ENCODE results near the gene STK16.
A peak's percentile ranks its signal among the peaks of the same experiment; 100 is the strongest.

Gene STK16

DNA sequence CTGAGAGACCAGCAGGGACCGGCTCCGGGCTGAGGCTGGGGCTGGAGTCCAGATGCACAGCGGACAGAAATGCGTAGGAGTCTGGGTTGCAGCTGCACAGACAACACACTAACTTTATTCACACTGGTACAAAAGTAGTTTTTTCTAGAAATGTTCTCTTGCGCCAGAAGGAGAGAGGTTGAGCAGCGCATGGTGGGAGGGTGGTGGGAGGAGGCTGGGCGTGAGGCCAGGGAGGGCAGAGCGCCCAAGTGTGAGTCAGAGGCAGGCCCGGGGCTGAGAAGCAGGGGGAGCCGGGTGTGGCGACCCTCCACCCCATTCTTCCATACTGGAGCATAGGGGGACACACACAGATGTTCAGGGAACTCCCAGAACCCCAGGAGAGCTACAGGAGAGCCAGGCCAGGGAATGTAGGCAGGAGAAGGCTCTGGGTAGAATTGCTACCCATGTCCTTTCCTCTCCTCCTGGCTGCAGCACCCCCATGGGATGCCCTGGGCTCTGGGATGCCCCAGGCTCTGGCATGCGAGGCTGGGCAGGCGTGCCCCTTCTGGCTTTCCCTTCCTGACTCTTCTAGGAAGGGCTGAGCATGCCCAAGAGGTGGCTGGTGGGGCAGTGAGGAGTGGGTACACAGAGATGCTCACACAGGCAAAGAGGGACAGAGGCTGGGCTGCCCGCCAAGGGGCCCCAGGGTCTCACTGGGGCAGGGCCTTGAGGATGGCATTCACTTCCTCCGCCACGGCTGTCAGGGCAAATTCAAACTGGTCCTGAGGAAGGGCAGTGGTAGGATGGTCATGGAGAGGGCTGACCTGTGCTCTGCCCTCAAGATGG, 44.5 kb downstream of the STK16 start:
- no peak for DNase-seq

DNA sequence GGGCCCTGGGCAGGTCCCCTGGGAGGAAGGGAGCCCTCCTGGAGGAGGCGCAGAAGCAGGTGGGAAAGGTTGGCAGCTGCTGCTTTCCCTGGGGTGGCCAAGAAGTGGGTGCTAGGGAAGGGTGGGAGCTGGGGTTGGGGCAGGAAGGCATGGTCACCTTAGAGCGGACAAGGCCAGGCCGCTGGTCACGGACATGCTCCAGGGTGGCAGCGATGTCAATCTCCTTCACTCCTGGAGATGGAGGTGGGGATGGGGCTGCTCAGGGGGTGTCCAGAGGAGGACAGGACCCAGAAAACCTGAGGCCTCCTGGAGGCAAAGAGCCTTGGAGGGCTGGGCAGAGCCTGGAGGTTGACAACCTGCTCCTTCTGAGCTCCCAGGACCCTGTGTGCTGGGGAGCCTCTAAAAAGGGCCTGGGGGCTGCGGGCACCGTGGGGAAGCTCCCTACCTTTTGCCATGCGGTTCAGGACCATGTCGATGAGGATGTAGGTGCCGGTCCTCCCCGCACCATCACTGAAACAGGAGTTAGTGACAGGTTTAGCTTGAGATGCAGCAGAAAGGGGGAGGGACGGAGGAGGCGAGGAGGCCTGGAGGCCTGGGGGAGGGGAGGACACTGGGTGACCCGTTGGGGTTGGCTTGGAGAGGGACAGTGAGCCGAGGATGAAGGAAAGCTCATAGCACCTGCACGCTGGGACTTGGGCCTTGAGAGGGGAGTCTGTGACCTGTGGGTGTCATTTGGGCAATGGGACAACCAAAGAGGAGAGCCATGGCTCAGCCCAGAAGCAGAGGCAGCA, 45.3 kb downstream of the STK16 start:
- peak; percentile 57 for DNase-seq

DNA sequence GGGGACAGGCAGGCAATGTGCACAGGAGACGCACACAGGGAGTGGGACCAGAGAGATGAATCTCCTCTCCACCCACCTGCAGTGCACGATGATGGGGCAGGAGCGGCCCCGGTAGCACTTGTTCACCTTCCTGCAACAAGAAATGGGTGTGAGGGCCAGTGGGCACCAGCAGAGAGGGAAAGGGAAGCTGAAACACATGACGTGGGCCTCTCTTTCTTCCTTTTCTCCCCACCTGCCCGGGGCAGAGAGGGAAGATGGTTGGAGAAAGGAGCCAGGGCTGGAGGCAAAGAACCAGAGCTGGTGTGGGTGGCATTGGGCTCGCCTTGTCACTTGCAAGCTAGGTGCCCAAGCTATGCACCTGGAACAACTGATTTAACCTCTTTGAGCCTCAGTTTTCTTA, 46.1 kb downstream of the STK16 start:
- peak; percentile 50 for DNase-seq

DNA sequence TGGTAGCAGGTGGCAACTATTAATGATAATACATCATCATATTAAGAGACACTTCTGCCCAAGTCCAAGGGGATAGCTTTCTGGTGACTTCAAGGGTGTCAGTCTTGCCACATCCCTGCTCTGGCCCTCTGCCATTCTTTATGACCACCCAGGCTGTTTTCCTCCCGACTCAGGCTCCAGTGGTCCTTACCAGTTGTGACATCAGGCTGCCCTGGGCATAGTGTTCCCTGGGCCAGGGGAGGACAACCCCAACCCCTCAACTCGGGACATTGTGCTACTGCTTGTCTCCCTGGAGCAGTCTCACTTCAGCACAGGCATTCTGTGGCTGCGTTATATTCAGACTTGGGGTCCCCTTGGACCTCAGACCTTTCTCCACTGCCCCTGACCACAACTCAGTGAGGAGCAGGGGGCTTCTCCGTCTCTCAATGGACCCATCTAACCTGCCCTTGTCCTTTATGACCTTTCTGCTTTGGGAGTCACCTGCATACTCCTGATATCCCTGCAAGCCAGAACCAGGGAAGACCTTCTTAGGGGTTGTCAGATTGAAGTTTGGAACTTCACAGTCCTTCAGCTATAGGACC, 46.7 kb downstream of the STK16 start:
- DNase-seq = peak; percentile 57

DNA sequence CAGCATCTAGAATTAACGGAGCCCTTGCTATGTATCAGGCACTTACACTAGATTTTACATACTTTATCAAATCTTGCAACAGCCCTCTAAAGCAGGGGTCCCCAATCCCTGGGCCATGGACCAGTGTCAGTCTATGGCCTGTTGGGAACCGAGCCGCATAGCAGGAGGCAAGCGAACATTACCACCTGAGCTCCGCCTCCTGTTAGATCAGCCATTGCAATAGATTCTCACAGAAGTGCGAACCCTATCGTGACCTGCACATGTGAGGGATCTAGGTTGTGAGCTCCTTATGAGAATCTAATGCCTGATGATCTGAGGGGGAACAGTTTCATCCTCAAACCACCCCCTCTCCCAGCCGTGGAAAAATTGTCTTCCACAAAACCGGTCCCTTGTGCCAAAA, 47.3 kb downstream of the STK16 start:
- peak; percentile 47 for DNase-seq

DNA sequence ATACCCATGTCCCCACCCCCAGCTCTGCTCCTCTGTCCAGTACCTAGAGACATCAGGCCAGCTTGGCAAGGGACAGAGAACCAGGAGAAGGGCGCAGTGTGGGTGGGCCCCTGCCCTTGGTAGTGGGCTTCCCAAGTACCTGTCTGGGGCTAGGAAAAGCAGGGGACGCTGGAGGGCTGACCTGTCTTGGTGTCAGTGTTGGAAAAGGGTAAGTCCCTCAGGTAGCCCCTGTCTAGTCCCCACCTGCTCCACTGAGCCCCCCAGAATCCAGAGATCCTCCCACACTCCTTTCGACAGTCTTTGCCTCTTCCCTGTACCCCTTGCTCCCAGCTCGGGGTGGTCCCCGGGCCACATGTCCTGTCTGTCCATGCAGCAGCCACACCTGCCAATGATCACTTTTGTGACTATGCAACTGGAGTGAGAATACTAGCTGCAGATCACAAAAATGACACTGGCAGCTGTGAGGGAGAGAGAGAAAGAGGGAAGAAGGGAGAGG, 48.5 kb downstream of the STK16 start:
- peak; percentile 58 for DNase-seq

DNA sequence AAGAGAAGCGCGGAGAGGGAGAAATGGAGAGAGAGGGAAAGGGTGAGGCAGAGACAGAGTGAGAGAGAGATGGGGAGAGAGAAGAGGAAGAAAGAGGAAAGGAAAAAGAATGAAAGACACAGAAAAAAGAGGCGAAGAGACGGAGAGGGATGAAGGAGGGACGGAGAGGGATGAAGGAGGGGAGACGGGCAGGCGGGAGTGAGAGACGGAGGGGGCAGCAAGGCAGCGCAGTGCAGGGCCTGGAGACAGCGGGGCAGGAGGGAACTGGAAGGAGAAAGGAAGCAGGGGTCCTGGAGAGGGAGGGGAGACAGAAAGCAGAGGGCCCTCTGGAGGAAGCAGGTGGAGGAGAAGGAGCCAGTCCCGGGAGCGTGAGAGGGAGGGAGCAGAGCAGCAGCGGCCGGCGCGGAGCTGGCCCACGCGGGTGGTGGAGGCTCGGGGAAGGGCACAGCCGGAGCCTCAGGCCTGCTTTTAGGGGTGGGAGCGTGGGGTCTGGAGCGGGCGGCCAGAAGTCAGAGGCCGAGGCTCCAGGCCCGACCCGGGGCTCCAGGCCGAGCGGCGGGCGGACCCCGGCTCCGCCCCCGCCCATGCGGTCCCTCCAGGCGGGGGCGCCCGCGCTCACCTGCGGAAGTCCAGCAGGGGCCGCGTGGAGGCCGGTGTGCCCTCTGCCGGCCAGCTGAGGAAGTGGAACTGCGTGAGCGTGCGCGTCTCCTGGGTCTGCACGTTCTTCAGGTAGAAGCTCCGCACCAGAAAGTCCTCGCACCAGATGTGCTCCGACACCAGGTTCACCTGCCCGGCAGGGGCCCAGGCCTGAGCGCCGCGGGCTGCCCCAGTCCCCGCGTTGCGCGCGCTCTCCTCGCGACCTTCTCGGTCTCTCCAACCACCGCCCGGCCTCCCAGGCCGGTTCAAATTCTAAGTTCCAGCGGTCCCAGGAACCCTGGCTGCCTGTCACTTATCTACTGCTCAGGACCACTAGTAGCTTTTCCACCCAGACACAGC, 49.4 kb downstream of the STK16 start:
- peak; percentile 96 for DNase-seq

DNA sequence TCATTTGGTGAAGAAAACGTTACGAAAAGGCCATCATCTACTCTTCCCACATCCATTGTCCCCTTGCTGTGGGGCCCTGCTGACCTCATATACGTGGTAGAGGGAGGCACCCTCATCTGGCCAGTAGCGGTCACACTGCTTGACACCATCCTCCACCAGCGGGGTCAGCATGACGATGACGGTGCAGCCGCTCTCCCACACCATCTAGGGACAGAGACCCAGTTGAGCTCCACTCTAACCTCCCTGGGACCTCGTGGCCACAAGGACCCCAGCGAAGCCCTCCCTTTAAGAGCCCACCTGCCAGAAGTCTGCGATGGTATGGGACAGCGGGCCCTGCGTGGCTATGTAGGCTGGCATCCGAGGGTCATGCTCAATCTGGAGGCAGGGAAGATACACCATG, 50.9 kb downstream of the STK16 start:
- peak; percentile 59 for DNase-seq

DNA sequence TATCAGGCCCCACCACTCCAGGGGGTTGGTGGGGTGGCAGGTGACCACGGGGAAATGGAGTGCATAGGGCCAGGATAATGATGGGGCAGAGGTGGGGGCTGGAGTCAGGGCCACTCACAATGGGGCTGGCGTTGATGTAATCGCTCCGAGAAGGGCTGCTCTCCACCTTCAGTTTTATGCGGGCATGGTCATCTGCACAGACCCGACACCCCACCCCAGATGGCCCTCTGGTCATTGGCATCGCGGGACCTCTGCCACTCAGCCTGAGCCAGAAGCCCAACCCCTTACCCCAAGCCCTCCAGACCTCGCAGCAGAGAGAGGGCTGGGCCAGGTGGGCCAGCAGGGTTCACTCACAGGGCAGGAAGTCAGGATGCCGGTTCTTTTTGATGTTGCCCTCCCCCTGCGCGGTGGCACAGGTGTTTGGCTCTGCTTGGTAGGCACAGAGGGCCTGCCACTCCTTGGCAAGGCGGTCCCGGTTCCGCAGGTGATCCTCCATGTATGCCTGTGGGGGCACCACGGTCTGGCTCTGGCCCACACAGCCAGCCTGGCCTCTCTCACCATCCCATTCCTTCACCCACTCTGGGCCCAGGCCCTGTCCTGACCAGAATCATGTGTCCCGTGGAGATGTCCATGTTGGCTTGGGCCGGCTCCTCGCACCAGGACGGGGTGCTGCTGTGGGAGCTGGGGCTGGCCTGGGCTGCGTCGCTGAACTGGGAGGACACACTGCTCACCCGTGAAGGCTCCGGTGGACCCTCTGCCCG, 51.5 kb downstream of the STK16 start:
- no peak for DNase-seq

DNA sequence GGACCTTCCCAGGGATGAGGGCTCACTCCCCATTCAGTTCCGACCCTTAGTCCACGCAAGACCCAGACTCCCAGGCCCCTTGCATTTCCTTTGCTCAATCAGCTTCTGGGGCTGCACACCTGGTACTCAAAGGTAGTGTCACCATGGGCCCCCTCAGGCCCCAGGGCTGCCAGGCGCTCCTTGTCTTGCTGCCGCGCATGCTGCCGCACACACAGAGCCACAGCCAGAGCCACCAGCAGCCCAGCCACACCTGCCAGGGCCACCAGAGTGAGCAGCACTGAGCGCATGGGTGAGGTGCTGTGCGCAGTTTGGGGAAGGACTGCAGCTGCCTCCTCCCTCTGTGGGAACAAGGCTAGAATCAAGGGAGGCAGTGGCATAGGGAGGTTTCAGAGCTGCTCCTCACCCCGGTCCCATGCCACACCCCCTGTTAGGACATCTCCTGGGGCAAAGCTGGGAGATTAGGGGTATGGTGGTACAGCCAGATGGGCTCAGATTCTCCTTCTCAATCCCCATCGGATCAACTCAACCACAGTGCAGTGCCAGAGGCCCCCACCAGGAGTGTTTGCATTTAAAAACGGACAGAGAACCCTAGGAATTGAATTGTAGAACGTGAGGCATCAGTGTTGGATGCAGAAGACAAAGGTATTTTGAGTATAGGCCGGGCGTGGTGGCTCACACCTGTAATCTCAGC, 52.6 kb downstream of the STK16 start:
- DNase-seq = no peak

DNA sequence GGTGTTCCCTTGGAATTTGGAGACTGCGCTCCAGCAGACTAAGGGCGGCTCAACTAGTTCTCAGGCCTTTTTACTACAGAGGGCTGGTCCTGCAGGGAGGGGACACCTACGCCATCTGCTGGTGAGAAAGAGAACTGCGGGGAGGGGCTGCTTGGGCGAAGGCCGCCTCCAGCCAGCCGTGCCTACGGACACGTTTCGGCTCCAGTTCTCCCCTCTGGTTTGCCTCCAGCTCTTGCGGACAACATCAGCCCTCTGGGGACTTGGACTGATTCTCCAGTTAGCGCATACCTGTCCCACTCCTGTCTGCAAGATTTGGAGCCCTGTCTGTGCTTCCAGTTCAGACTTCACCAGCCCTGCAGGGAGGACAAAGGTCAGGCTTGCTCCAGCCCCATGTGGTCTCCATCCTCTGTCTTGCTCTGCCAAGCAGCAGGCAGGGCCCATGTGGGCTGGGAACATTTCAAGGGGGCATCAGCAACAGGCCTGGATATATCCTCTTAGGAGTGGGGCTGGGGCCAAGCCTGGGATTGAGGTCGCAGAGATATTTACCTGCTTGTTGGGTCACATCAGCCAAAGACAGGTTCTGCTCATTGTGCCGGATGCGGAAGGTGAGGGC, 53.6 kb downstream of the STK16 start:
- peak; percentile 96 for DNase-seq

DNA sequence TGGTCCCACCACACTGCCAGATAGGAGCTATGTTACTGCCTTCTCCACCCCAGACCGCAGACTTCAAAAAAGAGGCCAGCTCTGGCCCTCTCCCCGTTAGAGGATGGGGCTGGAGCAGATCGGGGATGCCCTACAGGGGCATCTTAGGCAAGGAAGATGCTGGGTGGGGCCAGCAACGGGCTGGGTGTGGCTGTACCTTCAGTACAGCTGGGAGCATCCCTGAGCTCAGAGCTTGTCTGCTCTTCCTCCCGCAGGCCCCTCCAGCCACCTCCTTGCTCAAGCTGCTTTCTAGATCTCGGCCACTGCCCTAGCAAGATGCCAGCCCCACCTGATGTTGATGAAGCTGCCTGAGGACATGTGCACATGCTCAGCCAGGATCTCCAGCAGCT, 54.1 kb downstream of the STK16 start:
- no peak for DNase-seq

Data from activated effector memory CD4-positive, alpha-beta T cell treated with anti-CD3 and anti-CD28 coated beads, Interleukin-2, amount 50 U/mL, for 16 hours (primary cell).